ENCODE results near the gene PLEKHG7. TPM values are rescaled to one million over a fixed set of nuclear protein-coding genes. Genes with fewer than 3 reads are reported as not detected.

The PLEKHG7 gene
- total and polyA plus RNA-seq, 2 experiments from 2014 or later, result not detected

GRCh38 chr12:92794814-92795213, 92.0 kb downstream of the PLEKHG7 start:
- in situ Hi-C loops (cut with MboI), result no loop called here
- Histone ChIP-seq H3F3A (ENCODE audit: insufficient read depth) (peaks cover 4% of the 10 kb centered on the region; the same call in 1 of the 2 replicates), H3K4me1 (ENCODE audit: insufficient read depth) (peaks cover 6% of the 10 kb centered on the region), H3K4me2 (ENCODE audit: unreplicated experiment) (no peak overlapping the region), H3K27me3 (replicated peaks; ENCODE audit: insufficient read depth) (no peaks in the 10 kb centered on the region), H3K79me2 (ENCODE audit: insufficient read depth) (peaks cover 43% of the 10 kb centered on the region), H3K36me3 (ENCODE audit: low read depth) (peaks cover 27% of the 10 kb centered on the region), H3K9me3 (ENCODE audit: low read depth) (no peaks in the 10 kb centered on the region), H3K27ac (no peak overlapping the region), H3K4me3 (no peak overlapping the region), H4K20me1 (ENCODE audit: insufficient read depth) (no peaks in the 10 kb centered on the region), H3K9ac (no peak overlapping the region), H3K9me2 (ENCODE audit: insufficient read depth) (no peaks in the 10 kb centered on the region), H2AFZ (no peak overlapping the region)
- no peak for TF ChIP-seq EZH2phosphoT487 (IDR thresholded peaks at IDR 0.05; ENCODE audit: insufficient read depth, low read depth)
- no peak for TF ChIP-seq EZH2 (IDR thresholded peaks at IDR 0.05; ENCODE audit: insufficient read depth, poor library complexity, severe bottlenecking)
- no peak for DNase-seq

- Histone ChIP-seq H2AFZ (no peak overlapping the region), H3K36me3 (ENCODE audit: low read depth) (peaks cover 40% of the 10 kb centered on the region), H3K9ac (no peak overlapping the region), H3K4me2 (ENCODE audit: unreplicated experiment) (no peak overlapping the region), H4K20me1 (ENCODE audit: insufficient read depth) (no peaks in the 10 kb centered on the region), H3K27ac (no peak overlapping the region), H3K27me3 (replicated peaks; ENCODE audit: insufficient read depth) (no peaks in the 10 kb centered on the region), H3K4me1 (ENCODE audit: insufficient read depth) (peaks cover 6% of the 10 kb centered on the region), H3K9me2 (ENCODE audit: insufficient read depth) (no peaks in the 10 kb centered on the region), H3F3A (ENCODE audit: insufficient read depth) (peaks cover 4% of the 10 kb centered on the region; the same call in 1 of the 2 replicates), H3K9me3 (ENCODE audit: low read depth) (no peaks in the 10 kb centered on the region), H3K4me3 (no peak overlapping the region), H3K79me2 (ENCODE audit: insufficient read depth) (peaks cover 32% of the 10 kb centered on the region)
- in situ Hi-C loops (cut with MboI), result no loop called here
- peak; percentile 32 for DNase-seq
- no peak for TF ChIP-seq EZH2phosphoT487 (IDR thresholded peaks at IDR 0.05; ENCODE audit: insufficient read depth, low read depth)
- TF ChIP-seq EZH2 (IDR thresholded peaks at IDR 0.05; ENCODE audit: insufficient read depth, poor library complexity, severe bottlenecking), result no peak
Observed at GRCh38 chr12:92796650-92797049, 93.9 kb downstream of the PLEKHG7 start.

DNA sequence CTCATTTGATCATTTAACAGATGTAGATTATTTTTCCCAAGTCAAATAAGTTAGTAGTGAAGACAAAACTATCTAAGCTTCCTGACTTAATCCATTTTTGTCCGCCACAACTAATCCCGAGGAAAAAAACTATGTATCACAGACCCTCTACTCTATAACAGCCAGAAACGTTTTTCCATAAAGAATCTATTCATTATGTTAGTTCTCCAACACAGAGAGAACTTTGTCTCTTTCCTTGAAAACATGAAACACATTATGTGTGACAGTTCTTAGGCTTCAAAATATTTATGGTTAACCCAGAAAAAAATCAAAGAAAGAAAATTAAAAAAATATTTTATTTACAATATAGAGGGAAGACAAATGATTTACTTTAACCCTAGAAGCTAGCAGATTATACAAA, 100.1 kb downstream of the PLEKHG7 start:
- Histone ChIP-seq H3K9me3 (ENCODE audit: low read depth) (no peaks in the 10 kb centered on the region), H3K36me3 (ENCODE audit: low read depth) (peaks cover 56% of the 10 kb centered on the region), H3K4me1 (ENCODE audit: insufficient read depth) (no peaks in the 10 kb centered on the region), H3K4me3 (no peak overlapping the region), H2AFZ (no peak overlapping the region), H3K27ac (no peak overlapping the region), H3K4me2 (ENCODE audit: unreplicated experiment) (no peak overlapping the region), H3K9me2 (ENCODE audit: insufficient read depth) (no peaks in the 10 kb centered on the region), H3K27me3 (replicated peaks; ENCODE audit: insufficient read depth) (no peaks in the 10 kb centered on the region), H3F3A (ENCODE audit: insufficient read depth) (no peaks in the 10 kb centered on the region), H3K79me2 (ENCODE audit: insufficient read depth) (no peaks in the 10 kb centered on the region; the same call in 1 of the 2 replicates), H3K9ac (no peak overlapping the region), H4K20me1 (ENCODE audit: insufficient read depth) (no peaks in the 10 kb centered on the region)
- no peak for TF ChIP-seq EZH2 (IDR thresholded peaks at IDR 0.05; ENCODE audit: insufficient read depth, poor library complexity, severe bottlenecking)
- TF ChIP-seq EZH2phosphoT487 (IDR thresholded peaks at IDR 0.05; ENCODE audit: insufficient read depth, low read depth), result no peak
- DNase-seq, result no peak
- 41 to 45% methylated on average over 3 of the region's 3 CpGs for WGBS, 2 experiments (ENCODE audit: low coverage in 1 of 2, low lambda C conversion rate in 2 of 2, missing lambda C conversion rate in 2 of 2)
- in situ Hi-C loops (cut with MboI), result no loop called here

DNA sequence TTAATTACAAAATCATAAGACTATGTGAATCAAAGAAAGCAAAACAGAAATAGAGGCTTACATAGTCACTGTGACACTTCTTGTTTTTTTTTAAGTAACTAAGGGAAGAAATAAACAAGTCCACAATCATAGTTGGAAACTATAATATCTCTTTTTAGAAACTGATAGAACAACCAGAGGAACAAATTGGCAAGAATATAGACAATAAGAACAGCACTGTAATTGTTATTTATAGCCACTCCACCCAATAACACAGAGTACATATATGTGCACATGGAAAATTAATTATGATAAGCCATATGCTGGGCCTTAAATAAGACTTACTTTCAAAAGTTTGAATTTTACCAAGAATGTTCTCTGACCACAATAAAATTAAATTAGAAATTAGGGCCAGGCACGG, 101.1 kb downstream of the PLEKHG7 start:
- no peak overlapping the region for H2AFZ ChIP-seq
- DNase-seq, result no peak
- TF ChIP-seq EZH2phosphoT487 (IDR thresholded peaks at IDR 0.05; ENCODE audit: insufficient read depth, low read depth), result no peak
- no peak for TF ChIP-seq EZH2 (IDR thresholded peaks at IDR 0.05; ENCODE audit: insufficient read depth, poor library complexity, severe bottlenecking)
- no peaks in the 10 kb centered on the region; the same call in 1 of the 2 replicates for H3K79me2 ChIP-seq (ENCODE audit: insufficient read depth)
- no peak overlapping the region for H3K4me2 ChIP-seq (ENCODE audit: unreplicated experiment)
- H3K9me2 ChIP-seq (ENCODE audit: insufficient read depth), result no peaks in the 10 kb centered on the region
- no peaks in the 10 kb centered on the region for H3F3A ChIP-seq (ENCODE audit: insufficient read depth)
- WGBS, 2 experiments (ENCODE audit: low coverage in 1 of 2, low lambda C conversion rate in 2 of 2, missing lambda C conversion rate in 2 of 2), result 46 to 63% methylated on average over 1 of the region's 1 CpG
- H4K20me1 ChIP-seq (ENCODE audit: insufficient read depth), result no peaks in the 10 kb centered on the region
- H3K4me1 ChIP-seq (ENCODE audit: insufficient read depth), result no peaks in the 10 kb centered on the region
- peaks cover 57% of the 10 kb centered on the region for H3K36me3 ChIP-seq (ENCODE audit: low read depth)
- H3K27me3 ChIP-seq (replicated peaks; ENCODE audit: insufficient read depth), result no peaks in the 10 kb centered on the region
- in situ Hi-C loops (cut with MboI), result no loop called here
- no peak overlapping the region for H3K9ac ChIP-seq
- H3K9me3 ChIP-seq (ENCODE audit: low read depth), result no peaks in the 10 kb centered on the region
- no peak overlapping the region for H3K27ac ChIP-seq
- H3K4me3 ChIP-seq, result no peak overlapping the region

DNA sequence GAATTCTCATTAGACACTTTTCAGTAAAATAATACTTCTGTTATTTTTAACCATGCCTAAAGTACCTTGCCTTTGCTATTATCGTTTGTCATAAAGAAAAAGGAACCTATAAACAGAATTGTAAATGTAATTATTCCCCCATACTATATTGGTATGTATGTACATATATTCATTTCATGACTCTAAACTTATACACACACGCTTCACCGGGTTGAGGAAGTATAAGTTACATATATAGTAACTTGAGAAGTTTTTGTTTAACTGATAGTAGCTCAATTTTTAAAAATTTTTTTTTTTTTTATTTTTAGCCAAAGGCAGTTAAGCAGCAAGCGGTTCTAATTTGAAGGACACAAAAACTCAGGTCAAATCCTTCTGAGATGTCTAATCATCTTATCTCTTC, 107.6 kb downstream of the PLEKHG7 start:
- no peak overlapping the region for H3K9ac ChIP-seq
- no peaks in the 10 kb centered on the region for H3K9me3 ChIP-seq (ENCODE audit: low read depth)
- no peaks in the 10 kb centered on the region; the same call in 1 of the 2 replicates for H3K79me2 ChIP-seq (ENCODE audit: insufficient read depth)
- no peak overlapping the region for H3K4me3 ChIP-seq
- no peaks in the 10 kb centered on the region for H3K4me1 ChIP-seq (ENCODE audit: insufficient read depth)
- H3F3A ChIP-seq (ENCODE audit: insufficient read depth), result no peaks in the 10 kb centered on the region
- H3K36me3 ChIP-seq (ENCODE audit: low read depth), result peaks cover 55% of the 10 kb centered on the region
- TF ChIP-seq EZH2phosphoT487 (IDR thresholded peaks at IDR 0.05; ENCODE audit: insufficient read depth, low read depth) (no peak), EZH2 (IDR thresholded peaks at IDR 0.05; ENCODE audit: insufficient read depth, poor library complexity, severe bottlenecking) (no peak)
- no peak overlapping the region for H3K4me2 ChIP-seq (ENCODE audit: unreplicated experiment)
- H3K9me2 ChIP-seq (ENCODE audit: insufficient read depth), result no peaks in the 10 kb centered on the region
- no peaks in the 10 kb centered on the region for H3K27me3 ChIP-seq (replicated peaks; ENCODE audit: insufficient read depth)
- H3K27ac ChIP-seq, result no peak overlapping the region
- no peak for DNase-seq
- 93 to 98% methylated on average over 4 of the region's 4 CpGs for WGBS, 2 experiments (ENCODE audit: low coverage in 1 of 2, low lambda C conversion rate in 2 of 2, missing lambda C conversion rate in 2 of 2)
- no peaks in the 10 kb centered on the region for H4K20me1 ChIP-seq (ENCODE audit: insufficient read depth)
- no peak overlapping the region for H2AFZ ChIP-seq
- in situ Hi-C loops (cut with MboI), result no loop called here

All from GM23248 (cell line).